B cell (primary cell): ENCODE measurements around the gene CPSF4L. TPM values are rescaled to one million over a fixed set of nuclear protein-coding genes. Genes with fewer than 3 reads are reported as not detected.

Source experiments
- ATAC-seq: fragments of 200-7000 bp; cut with Tn5 transposase; one replicate; pipeline ENCODE4 v1.10.0; 2021; ENCODE audit warnings: low read depth, mild to moderate bottlenecking, moderate number of reproducible peaks, moderate library complexity
- CTCF ChIA-PET: fragments of 350-600 bp; sonication (Branson Sonifier 250); formaldehyde crosslinking; loops from one replicate; lab custom pipeline; 2021; ENCODE audit warnings: antibody characterized with exemption, inconsistent platforms; lab: Charles Lee
- POLR2A ChIA-PET: fragments of 350-600 bp; sonication (Branson Sonifier 250); formaldehyde crosslinking; loops from one replicate; lab custom pipeline; 2021; ENCODE audit warnings: antibody characterized with exemption; lab: Charles Lee
- DNase-seq: peaks from one replicate; pipeline ENCODE4 v3.0.0; 2013
- H2AFZ ChIP-seq: 2 replicates; pipeline ENCODE4 v1.6.1; 2012; ENCODE audit warnings: mild to moderate bottlenecking, low read depth, low read length; ENCODE audit not compliant: insufficient read depth, poor library complexity, severe bottlenecking
- H3K27ac ChIP-seq, 2 donors: 1 replicate in 1 of 2; 2 replicates in 1 of 2; pipeline ENCODE4 v1.5.1; 2012 to 2013; ENCODE audit warnings: low read length in 2 of 2, mild to moderate bottlenecking in 2 of 2, moderate library complexity in 1 of 2
- H3K27me3 ChIP-seq, 4 experiments: fragments of 200-600 bp in 1 of 4; sonication (generic) in 1 of 4; replicated peaks in 1 of 4; 1 replicate in 2 of 4; 2 replicates in 2 of 4; pipeline versions ENCODE4 v1.6.1 to v1.7.0; 2013 to 2016; ENCODE audit warnings: low read length in 3 of 4, mild to moderate bottlenecking in 2 of 4, mixed read lengths in 1 of 4, moderate library complexity in 1 of 4; ENCODE audit not compliant: insufficient read depth in 4 of 4, control insufficient read depth in 3 of 4; ENCODE audit errors: control extremely low read depth in 1 of 4
- H3K36me3 ChIP-seq, 2 experiments: replicated peaks in 1 of 2; 1 replicate in 1 of 2; 2 replicates in 1 of 2; pipeline versions ENCODE4 v1.6.1 to v1.7.1; 2013; ENCODE audit warnings: low read length in 1 of 2; ENCODE audit not compliant: insufficient read depth in 2 of 2, control insufficient read depth in 1 of 2; ENCODE audit errors: control extremely low read depth in 1 of 2, extremely low read depth in 1 of 2
- H3K4me1 ChIP-seq, 2 donors: fragments of 200-600 bp in 1 of 2; sonication (generic) in 1 of 2; 1 replicate in 1 of 2; 2 replicates in 1 of 2; pipeline versions ENCODE4 v1.5.1 to v1.6.1; 2013 to 2017; ENCODE audit warnings: low read length in 2 of 2; ENCODE audit not compliant: control insufficient read depth in 2 of 2, insufficient read depth in 2 of 2
- H3K4me2 ChIP-seq: replicated peaks from 2 replicates; pipeline ENCODE3; 2012; ENCODE audit warnings: mild to moderate bottlenecking, low read depth, low read length; ENCODE audit not compliant: poor library complexity, severe bottlenecking
- H3K4me3 ChIP-seq, 5 experiments: fragments of 200-600 bp in 1 of 5; sonication (generic) in 1 of 5; 1 replicate in 3 of 5; 2 replicates in 2 of 5; pipeline versions ENCODE4 v1.5.1 to v1.7.0; 2011 to 2016; ENCODE audit warnings: low read length in 4 of 5, mild to moderate bottlenecking in 4 of 5, low read depth in 2 of 5, control low read depth in 1 of 5, moderate library complexity in 1 of 5; ENCODE audit not compliant: insufficient read depth in 1 of 5; ENCODE audit errors: control extremely low read depth in 1 of 5, extremely low read depth in 1 of 5
- H3K79me2 ChIP-seq: fragments of 200-600 bp; sonication (generic); one replicate; pipeline ENCODE4 v1.6.0; 2016; ENCODE audit warnings: low read length; ENCODE audit not compliant: control insufficient read depth, insufficient read depth
- H3K9ac ChIP-seq: fragments of 200-600 bp; sonication (generic); 2 replicates; pipeline ENCODE4 v1.6.1; 2017; ENCODE audit warnings: mild to moderate bottlenecking, low read length, moderate library complexity
- H3K9me3 ChIP-seq, 3 donors: one replicate each; pipeline versions ENCODE4 v1.6.1 to v1.7.1; 2013; ENCODE audit warnings: low read length in 2 of 3; ENCODE audit not compliant: control insufficient read depth in 2 of 3, insufficient read depth in 1 of 3; ENCODE audit errors: control extremely low read depth in 1 of 3
- H4K20me1 ChIP-seq: 2 replicates; pipeline ENCODE4 v1.6.0; 2012; ENCODE audit warnings: mild to moderate bottlenecking, low read length; ENCODE audit not compliant: insufficient read depth, control insufficient read depth, poor library complexity, severe bottlenecking
- H3K27ac Mint-ChIP-seq: one replicate; pipeline ENCODE4 v1.8.0; 2021; ENCODE audit warnings: mixed read lengths
- H3K27me3 Mint-ChIP-seq: one replicate; pipeline ENCODE4 v1.8.0; 2021; ENCODE audit warnings: mixed read lengths
- H3K4me1 Mint-ChIP-seq: one replicate; pipeline ENCODE4 v1.8.0; 2021; ENCODE audit warnings: mixed read lengths
- H3K4me3 Mint-ChIP-seq: one replicate; pipeline ENCODE4 v1.8.0; 2021; ENCODE audit warnings: mixed read lengths
- H3K9me3 Mint-ChIP-seq: one replicate; pipeline ENCODE4 v1.8.0; 2022; ENCODE audit warnings: mixed read lengths; ENCODE audit not compliant: insufficient read depth
- CTCF ChIP-seq: fragments of 200-600 bp; IDR thresholded peaks from one replicate; pipeline ENCODE4 v1.8.0; 2022; ENCODE audit warnings: antibody characterized with exemption, mild to moderate bottlenecking
- EZH2 ChIP-seq: IDR thresholded peaks from 2 replicates; pipeline ENCODE4 v1.6.1; 2012; ENCODE audit warnings: borderline replicate concordance, low read depth, mild to moderate bottlenecking, moderate library complexity, low read length; ENCODE audit not compliant: insufficient read depth, poor library complexity, severe bottlenecking
- WGBS: methylation state at CpG from one replicate; pipeline ENCODE4 v1.1.5; 2013; ENCODE audit warnings: missing lambda C conversion rate; ENCODE audit not compliant: insufficient coverage; 5-methylcytosine and 5-hydroxymethylcytosine counted together
- intact Hi-C: fragments of 100-400 bp; cut with micrococcal nuclease; formaldehyde crosslinking; loops from one replicate; pipeline ENCODE4 v1.10.0; 2022
- polyA plus RNA-seq: library from polyadenylated mRNA; depleted of rRNA; stranded (reverse); fragments of >200 nt; gene quantifications from 2 replicates; pipeline ENCODE4 v1.2.3, GENCODE V29; 2012
- total RNA-seq, 2 donors: library from RNA; stranded (reverse); fragments of 120-200 nt in 1 of 2; gene quantifications; 1 replicate in 1 of 2; 2 replicates in 1 of 2; pipeline versions ENCODE4 v1.2.3 to v1.2.4, GENCODE V29; 2013 to 2022

CPSF4L gene
- total and polyA plus RNA-seq, 2 donors (not counting 1 experiment from before 2014, with no cell fraction given) = not detected

- peaks cover 12% of the 10 kb centered on the region for H3K4me1 Mint-ChIP-seq
- peaks cover 7% of the 10 kb centered on the region for H3K27me3 Mint-ChIP-seq
- WGBS = 93% methylated on average over 8 of the region's 11 CpGs
- no peaks in the 10 kb centered on the region for H3K9me3 Mint-ChIP-seq
- Histone ChIP-seq H3K4me3 (no peak overlapping the region), H3K27me3 (peaks cover 0 to 27% (median 5%) of the 10 kb centered on the region in 4 experiments), H3K36me3 (no peaks in the 10 kb centered on the region), H4K20me1 (no peaks in the 10 kb centered on the region), H3K4me2 (no peak overlapping the region), H2AFZ (no peak overlapping the region), H3K79me2 (no peaks in the 10 kb centered on the region), H3K4me1 (peaks cover 13 to 14% of the 10 kb centered on the region in 2 donors), H3K9me3 (no peaks in the 10 kb centered on the region), H3K9ac (no peak overlapping the region), H3K27ac (no peak overlapping the region)
- TF ChIP-seq EZH2 (no peak), CTCF (no peak)
- intact Hi-C loops = no loop called here
- CTCF ChIA-PET = no interaction called here
- H3K4me3 Mint-ChIP-seq = no peak overlapping the region
- ATAC-seq (no peak), DNase-seq (no peak)
- POLR2A ChIA-PET = no interaction called here
- H3K27ac Mint-ChIP-seq = no peak overlapping the region
Observed at GRCh38 chr17:73305845-73306836, 44.5 kb upstream of the CPSF4L start.
